Fibroblast of skin of abdomen (primary cell): ENCODE data around the gene OR4Q3. TPM values are rescaled to one million over a fixed set of nuclear protein-coding genes. Genes with fewer than 3 reads are reported as not detected.
"Not testable (repeated sequence)": the region's sequence is repeated elsewhere in the genome, so short reads cannot be mapped to it uniquely, and the experiment has no call there.

Source experiments
- DNase-seq: peaks from one replicate; pipeline ENCODE4 v3.0.0-alpha.2; 2013
- polyA plus RNA-seq, 2 experiments: library from polyadenylated mRNA; unstranded; fragments of 120-200 nt; gene quantifications; one replicate each; pipeline ENCODE4 v1.2.1, GENCODE V29; 2013; ENCODE audit not compliant: insufficient read length in 2 of 2

OR4Q3 gene
- not detected for polyA plus RNA-seq (2013, experiment 1 of 2; ENCODE audit: insufficient read length)
- not detected for polyA plus RNA-seq (2013, experiment 2 of 2; ENCODE audit: insufficient read length)

- no peak for DNase-seq
These were observed at the start of gene OR4Q3 for GRCh38 chr14:19743256-19743655. TSS of gene OR4Q3 (plus strand) at chr14:19743571.

- no peak for DNase-seq
These were observed 14.0 kb upstream of the OR4Q3 start for GRCh38 chr14:19729359-19729758.

GRCh38 chr14:19729763-19730162, 13.6 kb upstream of the OR4Q3 start:
- DNase-seq, result no peak

GRCh38 chr14:19733893-19734292, 9.5 kb upstream of the OR4Q3 start:
- not testable (repeated sequence) for DNase-seq

- not testable (repeated sequence) for DNase-seq
These were observed 8.9 kb downstream of the OR4Q3 start for GRCh38 chr14:19752316-19752715.

GRCh38 chr14:19754172-19754571, 10.8 kb downstream of the OR4Q3 start:
- no peak for DNase-seq

- DNase-seq, result not testable (repeated sequence)
These were observed 28.1 kb downstream of the OR4Q3 start for GRCh38 chr14:19771491-19771890.

- DNase-seq, result no peak
These were observed 28.6 kb downstream of the OR4Q3 start for GRCh38 chr14:19771895-19772430.

GRCh38 chr14:19772454-19772853, 29.1 kb downstream of the OR4Q3 start:
- not testable (repeated sequence) for DNase-seq

GRCh38 chr14:19773204-19773603, 29.8 kb downstream of the OR4Q3 start, which contains the start of gene OR4M1:
TSS of gene OR4M1 (plus strand) at chr14:19773504. CDS start at chr14:19780323, 6,819 bp downstream.
- not testable (repeated sequence) for DNase-seq

GRCh38 chr14:19775587-19775986, 32.2 kb downstream of the OR4Q3 start:
- DNase-seq, result no peak

GRCh38 chr14:19785848-19786247, 42.5 kb downstream of the OR4Q3 start:
- DNase-seq, result not testable (repeated sequence)

GRCh38 chr14:19787318-19787717, 43.9 kb downstream of the OR4Q3 start:
- DNase-seq, result not testable (repeated sequence)

- DNase-seq, result not testable (repeated sequence)
These were observed 44.8 kb downstream of the OR4Q3 start for GRCh38 chr14:19788150-19788549.

- DNase-seq, result not testable (repeated sequence)
These were observed 53.2 kb downstream of the OR4Q3 start for GRCh38 chr14:19796520-19797108.
